PC-9 (cell line): ENCODE data around the gene BRPF3.

Experiments used
- EZH2 ChIP-seq: fragments of 200-600 bp; sonication (generic); IDR thresholded peaks from 2 replicates; pipeline ENCODE4 v1.8.0; 2017; ENCODE audit warnings: antibody characterized with exemption, low read depth
- TF ChIP-seq, protein P1 (sequence below): fragments of 200-600 bp; sonication (generic); conservative IDR thresholded peaks from 2 replicates; pipeline ENCODE4 v1.6.1; 2017; ENCODE audit warnings: mixed run types, antibody characterized with exemption, mild to moderate bottlenecking, moderate library complexity

DNA sequence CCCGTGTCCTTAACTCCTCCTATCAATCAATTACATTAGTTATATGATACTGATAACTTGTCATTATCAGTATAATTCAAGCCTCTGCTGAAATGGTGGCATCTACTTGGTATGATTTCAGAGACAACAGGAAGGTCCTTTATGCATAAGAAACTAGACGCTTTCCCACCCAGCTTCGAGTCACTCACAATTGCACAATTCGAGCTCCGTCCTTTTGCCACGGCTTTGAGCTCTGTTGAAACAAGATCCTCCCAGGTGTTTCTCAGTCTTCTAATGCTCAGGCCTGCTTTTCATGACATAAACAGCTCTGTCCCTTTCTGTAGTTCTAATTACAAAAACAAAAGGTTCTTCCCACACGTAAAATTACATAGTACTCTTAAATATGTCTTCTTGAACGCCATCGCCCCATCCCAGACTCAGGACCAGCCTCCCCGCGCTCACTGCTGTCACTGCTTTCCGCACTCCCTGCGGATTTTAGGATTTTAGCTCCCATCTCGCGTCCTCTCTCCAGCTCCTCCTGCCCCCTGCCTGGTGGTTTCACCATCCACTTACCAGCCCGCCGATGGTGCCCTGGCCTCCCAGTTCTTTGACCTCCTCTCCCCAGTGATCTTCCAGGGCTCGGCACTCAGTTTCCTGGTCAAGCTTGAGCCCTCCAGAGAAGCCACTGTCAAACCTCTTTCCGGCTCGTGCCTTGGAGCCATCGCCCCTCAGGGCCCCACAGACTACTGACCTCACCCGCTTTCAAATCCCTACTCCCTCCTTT lies 50.1 kb downstream of the BRPF3 start:
- TF ChIP-seq, protein P1, sequence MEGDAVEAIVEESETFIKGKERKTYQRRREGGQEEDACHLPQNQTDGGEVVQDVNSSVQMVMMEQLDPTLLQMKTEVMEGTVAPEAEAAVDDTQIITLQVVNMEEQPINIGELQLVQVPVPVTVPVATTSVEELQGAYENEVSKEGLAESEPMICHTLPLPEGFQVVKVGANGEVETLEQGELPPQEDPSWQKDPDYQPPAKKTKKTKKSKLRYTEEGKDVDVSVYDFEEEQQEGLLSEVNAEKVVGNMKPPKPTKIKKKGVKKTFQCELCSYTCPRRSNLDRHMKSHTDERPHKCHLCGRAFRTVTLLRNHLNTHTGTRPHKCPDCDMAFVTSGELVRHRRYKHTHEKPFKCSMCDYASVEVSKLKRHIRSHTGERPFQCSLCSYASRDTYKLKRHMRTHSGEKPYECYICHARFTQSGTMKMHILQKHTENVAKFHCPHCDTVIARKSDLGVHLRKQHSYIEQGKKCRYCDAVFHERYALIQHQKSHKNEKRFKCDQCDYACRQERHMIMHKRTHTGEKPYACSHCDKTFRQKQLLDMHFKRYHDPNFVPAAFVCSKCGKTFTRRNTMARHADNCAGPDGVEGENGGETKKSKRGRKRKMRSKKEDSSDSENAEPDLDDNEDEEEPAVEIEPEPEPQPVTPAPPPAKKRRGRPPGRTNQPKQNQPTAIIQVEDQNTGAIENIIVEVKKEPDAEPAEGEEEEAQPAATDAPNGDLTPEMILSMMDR = no peak
- TF ChIP-seq EZH2 = no peak
